HEK293T (cell line): ENCODE data around the gene DOK7.

Experiments
- CTCF ChIA-PET: fragments of 350-600 bp; formaldehyde crosslinking; extraction: SDS; loops from one replicate; lab custom pipeline; 2021; ENCODE audit warnings: antibody characterized with exemption, inconsistent platforms; lab: Yijun Ruan, JAX
- POLR2A ChIA-PET: fragments of 350-600 bp; formaldehyde crosslinking; extraction: SDS; loops from one replicate; lab custom pipeline; 2020; ENCODE audit warnings: antibody characterized with exemption, inconsistent platforms; lab: Yijun Ruan, JAX
- DNase-seq: peaks from one replicate; pipeline ENCODE4 v3.0.0; 2012; ENCODE audit warnings: mixed read lengths; ENCODE audit errors: extremely low spot score
- ARNT ChIP-seq: fragments of 450-650 bp; IDR thresholded peaks from 2 replicates; pipeline ENCODE4 v1.6.1; 2017; ENCODE audit warnings: mild to moderate bottlenecking
- BHLHE40 ChIP-seq: fragments of 450-650 bp; IDR thresholded peaks from 2 replicates; pipeline ENCODE4 v1.6.1; 2016; ENCODE audit warnings: mild to moderate bottlenecking, moderate library complexity, borderline replicate concordance
- CTBP1 ChIP-seq: fragments of 450-650 bp; IDR thresholded peaks from 2 replicates; pipeline ENCODE4 v1.6.1; 2016; ENCODE audit warnings: borderline replicate concordance
- ELF4 ChIP-seq: fragments of 450-650 bp; IDR thresholded peaks from 2 replicates; pipeline ENCODE4 v1.6.1; 2017; ENCODE audit warnings: antibody characterized with exemption
- FOXA1 ChIP-seq: fragments of 450-650 bp; IDR thresholded peaks from 2 replicates; pipeline ENCODE4 v1.6.1; 2016; ENCODE audit warnings: mild to moderate bottlenecking
- FOXK2 ChIP-seq: fragments of 450-650 bp; IDR thresholded peaks from 2 replicates; pipeline ENCODE4 v1.6.1; 2016; ENCODE audit warnings: mild to moderate bottlenecking
- FOXM1 ChIP-seq: fragments of 450-650 bp; IDR thresholded peaks from 2 replicates; pipeline ENCODE4 v1.6.1; 2017; ENCODE audit warnings: mild to moderate bottlenecking, borderline replicate concordance
- HDGF ChIP-seq: fragments of 450-650 bp; IDR thresholded peaks from 2 replicates; pipeline ENCODE4 v1.6.1; 2017; ENCODE audit warnings: antibody characterized with exemption, borderline replicate concordance
- L3MBTL2 ChIP-seq: fragments of 450-650 bp; conservative IDR thresholded peaks from 2 replicates; pipeline ENCODE4 v1.6.1; 2016; ENCODE audit warnings: mild to moderate bottlenecking
- LEF1 ChIP-seq: fragments of 450-650 bp; IDR thresholded peaks from 2 replicates; pipeline ENCODE4 v1.6.1; 2017; ENCODE audit warnings: mild to moderate bottlenecking, borderline replicate concordance
- NFRKB ChIP-seq: fragments of 450-650 bp; IDR thresholded peaks from 2 replicates; pipeline ENCODE4 v1.6.1; 2016; ENCODE audit warnings: mild to moderate bottlenecking, moderate library complexity
- SP1 ChIP-seq: fragments of 450-650 bp; IDR thresholded peaks from 2 replicates; pipeline ENCODE4 v1.6.1; 2017
- SUZ12 ChIP-seq: fragments of 450-650 bp; IDR thresholded peaks from 2 replicates; pipeline ENCODE4 v1.6.1; 2016; ENCODE audit warnings: mild to moderate bottlenecking
- TARDBP ChIP-seq: fragments of 450-650 bp; IDR thresholded peaks from 2 replicates; pipeline ENCODE4 v1.6.1; 2016
- ZNF384 ChIP-seq: fragments of 450-650 bp; IDR thresholded peaks from 2 replicates; pipeline ENCODE4 v1.6.1; 2016
- TF ChIP-seq, protein P1 (sequence below): fragments of 450-650 bp; IDR thresholded peaks from 2 replicates; pipeline ENCODE4 v1.6.1; 2016

The DOK7 gene

DNA sequence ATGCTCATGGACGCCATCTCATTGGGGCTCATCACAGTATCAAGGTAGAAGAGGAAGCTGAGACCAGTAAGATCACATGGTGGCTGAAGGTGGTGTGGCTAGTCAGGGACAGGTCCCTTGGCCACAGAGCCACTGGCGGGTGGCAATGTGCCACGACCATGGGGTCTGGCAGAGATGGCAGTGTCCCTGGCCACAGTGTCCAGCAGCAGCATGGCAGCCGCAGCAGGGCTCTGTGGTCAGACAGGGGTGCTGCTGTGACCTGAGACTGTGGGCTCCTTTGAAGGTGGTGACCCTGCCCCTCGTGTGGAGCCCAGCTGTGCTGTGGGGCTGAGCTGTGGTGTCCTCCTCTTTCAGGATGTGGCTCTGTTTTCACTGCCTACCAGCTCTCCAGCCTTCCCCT, 2.2 kb upstream of the DOK7 start:
- DNase-seq = no peak
- ChIA-PET CTCF (interaction anchor here (0.9 kb wide), 1 partner anchor 20 kb away, joined by 3 read pairs; no protein-coding TSS in a partner anchor), POLR2A (no interaction called here)
- TF ChIP-seq, protein P1, sequence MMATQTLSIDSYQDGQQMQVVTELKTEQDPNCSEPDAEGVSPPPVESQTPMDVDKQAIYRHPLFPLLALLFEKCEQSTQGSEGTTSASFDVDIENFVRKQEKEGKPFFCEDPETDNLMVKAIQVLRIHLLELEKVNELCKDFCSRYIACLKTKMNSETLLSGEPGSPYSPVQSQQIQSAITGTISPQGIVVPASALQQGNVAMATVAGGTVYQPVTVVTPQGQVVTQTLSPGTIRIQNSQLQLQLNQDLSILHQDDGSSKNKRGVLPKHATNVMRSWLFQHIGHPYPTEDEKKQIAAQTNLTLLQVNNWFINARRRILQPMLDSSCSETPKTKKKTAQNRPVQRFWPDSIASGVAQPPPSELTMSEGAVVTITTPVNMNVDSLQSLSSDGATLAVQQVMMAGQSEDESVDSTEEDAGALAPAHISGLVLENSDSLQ = no peak
- no peak for TF ChIP-seq ARNT
- no peak for TF ChIP-seq FOXA1
- TF ChIP-seq FOXK2 = no peak
- no peak for TF ChIP-seq ZNF384
- TF ChIP-seq ELF4 = no peak
- TF ChIP-seq FOXM1 = no peak
- TF ChIP-seq LEF1 = no peak
- TF ChIP-seq CTBP1 = no peak
- no peak for TF ChIP-seq TARDBP

- ChIA-PET POLR2A (no interaction called here), CTCF (interaction anchor here (0.9 kb wide), 1 partner anchor 19 kb away, joined by 3 read pairs; no protein-coding TSS in a partner anchor)
- TF ChIP-seq L3MBTL2 (no peak), FOXM1 (no peak), CTBP1 (no peak)
- DNase-seq = no peak
Observed at GRCh38 chr4:3461515-3462291, 1.4 kb upstream of the DOK7 start.

- TF ChIP-seq FOXM1 (no peak), NFRKB (no peak), TARDBP (no peak), LEF1 (no peak), FOXK2 (no peak), ZNF384 (no peak), ELF4 (no peak), BHLHE40 (no peak), SUZ12 (no peak), L3MBTL2 (no peak), FOXA1 (no peak), SP1 (no peak)
- TF ChIP-seq, protein P1 = no peak
- ChIA-PET CTCF (no interaction called here), POLR2A (no interaction called here)
- no peak for DNase-seq
Observed at GRCh38 chr4:3462321-3462789, 751 bp upstream of the DOK7 start.

- ChIA-PET CTCF (interaction anchor here (0.6 kb wide), 1 partner anchor 145 kb away, joined by 3 read pairs; no protein-coding TSS in a partner anchor), POLR2A (no interaction called here)
- DNase-seq = no peak
- TF ChIP-seq HDGF = no peak
- TF ChIP-seq SUZ12 = no peak
Observed at GRCh38 chr4:3463556-3464348, 646 bp downstream of the DOK7 start.

DNA sequence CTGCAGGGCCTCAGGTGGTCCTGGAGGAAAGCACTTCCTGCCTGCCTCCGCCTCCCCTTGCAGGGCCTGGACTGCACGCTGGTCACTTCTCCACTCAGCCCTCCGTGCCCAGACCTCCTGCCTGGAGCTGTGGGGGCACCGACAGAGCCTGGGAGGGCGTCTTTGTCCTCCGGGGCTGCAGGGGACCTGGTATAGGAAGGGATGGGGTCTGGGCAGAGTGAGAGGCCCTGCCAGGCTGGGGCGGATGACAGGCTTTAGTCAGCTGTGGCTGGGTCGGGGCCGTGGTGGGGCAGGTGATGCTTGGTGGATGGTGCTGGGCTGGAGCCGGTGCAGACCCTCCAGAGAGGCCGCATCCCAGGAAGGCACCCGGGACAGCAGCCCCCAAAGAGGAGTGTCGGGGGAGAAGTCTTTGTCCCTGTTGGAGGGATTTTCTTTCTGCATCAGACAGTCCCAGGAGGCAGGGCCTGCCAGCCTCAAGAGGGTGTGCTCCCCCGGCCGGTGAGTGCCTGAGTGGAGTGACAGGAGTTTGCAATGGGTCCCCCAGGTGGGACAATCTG, 1.3 kb downstream of the DOK7 start:
- TF ChIP-seq ZNF384 (no peak), ARNT (no peak), SP1 (no peak), FOXM1 (no peak), ELF4 (no peak), SUZ12 (no peak), NFRKB (no peak), BHLHE40 (no peak), TARDBP (no peak), LEF1 (no peak), FOXA1 (no peak), CTBP1 (no peak)
- ChIA-PET POLR2A (no interaction called here), CTCF (no interaction called here)
- no peak for DNase-seq

- no peak for DNase-seq
- TF ChIP-seq LEF1 = no peak
- TF ChIP-seq, protein P1 = no peak
- no peak for TF ChIP-seq FOXK2
- ChIA-PET POLR2A (no interaction called here), CTCF (no interaction called here)
Observed at GRCh38 chr4:3464911-3465697, 2.0 kb downstream of the DOK7 start.
